Left lung (tissue), 10 donors: ENCODE results near the gene TRIM15. TPM values are rescaled to one million over a fixed set of nuclear protein-coding genes. Genes with fewer than 3 reads are reported as not detected.

Source experiments
- ATAC-seq: fragments of 200-7000 bp; cut with Tn5 transposase; one replicate; pipeline ENCODE4 v1.9.1; 2020; ENCODE audit warnings: moderate library complexity
- DNase-seq, 4 donors: peaks; one replicate each; pipeline ENCODE4 v3.0.0-alpha.2; 2013 to 2020
- H3K27ac ChIP-seq, 2 donors: fragments of 200-600 bp; sonication (generic) in 1 of 2; one replicate each; pipeline versions ENCODE4 v1.5.0 to v1.8.0; 2020 to 2021
- H3K27me3 ChIP-seq, 2 donors: fragments of 200-600 bp; sonication (generic) in 1 of 2; one replicate each; pipeline versions ENCODE4 v1.5.0 to v1.8.0; 2020 to 2021
- H3K36me3 ChIP-seq, 2 donors: fragments of 200-600 bp; sonication (generic) in 1 of 2; one replicate each; pipeline versions ENCODE4 v1.5.0 to v1.8.0; 2020 to 2021
- H3K4me1 ChIP-seq, 2 donors: fragments of 200-600 bp; one replicate each; pipeline ENCODE4 v1.8.0; 2021
- H3K4me3 ChIP-seq, 2 donors: fragments of 200-600 bp; sonication (generic) in 1 of 2; one replicate each; pipeline versions ENCODE4 v1.5.0 to v1.8.0; 2020 to 2021; ENCODE audit warnings: mild to moderate bottlenecking in 1 of 2
- H3K9me3 ChIP-seq, 2 donors: fragments of 200-600 bp; sonication (generic) in 1 of 2; one replicate each; pipeline versions ENCODE4 v1.5.0 to v1.8.0; 2020 to 2021
- intact Hi-C, 2 donors: fragments of 100-400 bp; cut with DNase I; formaldehyde crosslinking; loops; one replicate each; pipeline versions ENCODE4 v1.11.2 to v1.14.2; 2022
- polyA plus RNA-seq, 6 donors: library from polyadenylated mRNA; unstranded; fragments of 120-200 nt; gene quantifications; one replicate each; pipeline ENCODE4 v1.2.1, GENCODE V29; 2013; ENCODE audit not compliant: insufficient read length in 6 of 6
- total RNA-seq, 2 donors: library from RNA; stranded (reverse); fragmentation: NEBNext Ultra II Directional; extraction: Animal tissue kit (Norgen Biotek cat#: 25700); gene quantifications; one replicate each; pipeline ENCODE4 v1.2.1, GENCODE V29; 2021
- TF ChIP-seq, protein P1 (sequence below), 2 donors: fragments of 200-600 bp; sonication (generic) in 1 of 2; IDR thresholded peaks; one replicate each; pipeline versions ENCODE4 v1.5.0 to v1.8.0; 2021; ENCODE audit warnings: antibody characterized with exemption in 2 of 2
- donor health status: DM: no; HTN: yes; CAD: no.
- donor health status: DM: no; HTN: no; CAD: no.

The TRIM15 gene
- total and polyA plus RNA-seq, 8 donors: not detected

DNA sequence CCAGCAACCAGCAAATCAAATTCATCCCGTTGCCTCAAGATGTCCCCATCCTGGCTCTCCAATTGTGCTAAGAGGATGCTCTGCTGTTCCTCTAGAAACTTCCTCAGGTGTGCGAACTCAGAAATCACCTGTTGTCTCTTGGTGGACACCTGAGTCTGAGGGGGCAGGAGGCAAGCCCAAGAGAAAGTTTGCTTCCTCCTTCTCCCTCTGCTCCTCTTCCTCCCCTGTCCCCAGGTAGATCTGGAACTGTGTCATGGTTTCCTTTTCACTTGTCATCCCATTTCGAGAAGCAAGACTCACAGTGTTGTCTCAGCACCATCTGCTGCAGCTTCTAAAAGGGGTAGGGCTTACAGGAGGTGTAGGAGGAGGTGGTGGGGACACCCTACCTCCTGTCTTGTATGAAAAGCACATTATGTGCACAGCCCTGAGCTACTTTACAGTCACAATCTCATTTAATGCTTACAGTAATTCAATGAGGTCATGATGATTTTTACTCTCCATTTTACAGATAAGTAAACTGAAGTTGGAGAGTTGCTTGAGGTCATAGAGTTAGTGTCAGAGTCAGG lies 4.8 kb upstream of the TRIM15 start:
- TF ChIP-seq, protein P1, sequence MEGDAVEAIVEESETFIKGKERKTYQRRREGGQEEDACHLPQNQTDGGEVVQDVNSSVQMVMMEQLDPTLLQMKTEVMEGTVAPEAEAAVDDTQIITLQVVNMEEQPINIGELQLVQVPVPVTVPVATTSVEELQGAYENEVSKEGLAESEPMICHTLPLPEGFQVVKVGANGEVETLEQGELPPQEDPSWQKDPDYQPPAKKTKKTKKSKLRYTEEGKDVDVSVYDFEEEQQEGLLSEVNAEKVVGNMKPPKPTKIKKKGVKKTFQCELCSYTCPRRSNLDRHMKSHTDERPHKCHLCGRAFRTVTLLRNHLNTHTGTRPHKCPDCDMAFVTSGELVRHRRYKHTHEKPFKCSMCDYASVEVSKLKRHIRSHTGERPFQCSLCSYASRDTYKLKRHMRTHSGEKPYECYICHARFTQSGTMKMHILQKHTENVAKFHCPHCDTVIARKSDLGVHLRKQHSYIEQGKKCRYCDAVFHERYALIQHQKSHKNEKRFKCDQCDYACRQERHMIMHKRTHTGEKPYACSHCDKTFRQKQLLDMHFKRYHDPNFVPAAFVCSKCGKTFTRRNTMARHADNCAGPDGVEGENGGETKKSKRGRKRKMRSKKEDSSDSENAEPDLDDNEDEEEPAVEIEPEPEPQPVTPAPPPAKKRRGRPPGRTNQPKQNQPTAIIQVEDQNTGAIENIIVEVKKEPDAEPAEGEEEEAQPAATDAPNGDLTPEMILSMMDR (IDR thresholded peaks at IDR 0.05): no peak
- intact Hi-C loops: no loop called here

DNA sequence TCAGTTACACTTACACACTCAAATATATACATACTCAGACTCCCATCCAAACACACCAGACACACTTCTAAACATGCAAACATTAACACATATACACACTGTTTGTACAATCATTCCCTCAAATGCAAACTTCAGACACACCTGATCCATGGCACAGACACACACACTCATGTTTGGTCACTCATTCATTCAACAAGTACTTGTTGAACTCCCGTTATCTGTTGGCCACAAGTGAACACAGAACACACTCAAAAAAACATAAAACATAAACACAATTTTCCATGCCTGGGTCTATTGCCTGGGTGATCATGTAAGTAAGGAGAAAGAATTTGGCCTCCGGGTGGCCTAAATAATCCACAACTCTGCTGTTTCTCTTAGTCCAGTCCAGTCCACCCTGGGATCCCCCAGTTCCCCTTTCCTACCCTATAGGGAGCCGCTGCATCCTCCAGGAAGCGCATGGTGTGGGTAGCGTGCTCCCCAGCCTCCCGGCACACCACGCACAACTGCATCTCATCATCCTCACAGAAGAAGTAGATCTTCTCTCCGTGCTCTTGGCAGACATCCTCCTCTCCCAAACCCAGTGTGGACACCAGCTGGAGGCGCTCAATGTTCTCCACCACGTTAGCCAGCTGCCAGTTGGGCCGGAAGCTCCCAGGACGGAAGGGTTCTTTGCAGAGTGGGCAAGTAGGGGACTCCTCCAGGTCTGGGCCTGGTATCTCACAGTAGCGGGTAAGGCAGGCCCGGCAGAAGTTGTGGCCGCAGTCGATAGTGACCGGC lies 3.1 kb upstream of the TRIM15 start:
- no peaks in the 10 kb centered on the region for H3K36me3 ChIP-seq
- no peak overlapping the region for H3K27ac ChIP-seq
- ATAC-seq (no peak), DNase-seq (no peak)
- intact Hi-C loops: no loop called here
- peaks cover 0 to 9% of the 10 kb centered on the region in 2 donors for H3K27me3 ChIP-seq
- H3K9me3 ChIP-seq: no peaks in the 10 kb centered on the region
- H3K4me3 ChIP-seq: no peak overlapping the region
- peaks cover 0 to 5% of the 10 kb centered on the region in 2 donors for H3K4me1 ChIP-seq
- TF ChIP-seq, protein P1 (IDR thresholded peaks at IDR 0.05): no peak

More for the DNA sequence above, 4.8 kb upstream of the TRIM15 start:
- no peak for DNase-seq
- Histone ChIP-seq H3K4me3 (no peak overlapping the region), H3K27me3 (peaks cover 0 to 6% of the 10 kb centered on the region in 2 donors), H3K9me3 (no peaks in the 10 kb centered on the region), H3K4me1 (peaks cover 0 to 5% of the 10 kb centered on the region in 2 donors), H3K36me3 (no peaks in the 10 kb centered on the region), H3K27ac (no peak overlapping the region)
- no peak for ATAC-seq

DNA sequence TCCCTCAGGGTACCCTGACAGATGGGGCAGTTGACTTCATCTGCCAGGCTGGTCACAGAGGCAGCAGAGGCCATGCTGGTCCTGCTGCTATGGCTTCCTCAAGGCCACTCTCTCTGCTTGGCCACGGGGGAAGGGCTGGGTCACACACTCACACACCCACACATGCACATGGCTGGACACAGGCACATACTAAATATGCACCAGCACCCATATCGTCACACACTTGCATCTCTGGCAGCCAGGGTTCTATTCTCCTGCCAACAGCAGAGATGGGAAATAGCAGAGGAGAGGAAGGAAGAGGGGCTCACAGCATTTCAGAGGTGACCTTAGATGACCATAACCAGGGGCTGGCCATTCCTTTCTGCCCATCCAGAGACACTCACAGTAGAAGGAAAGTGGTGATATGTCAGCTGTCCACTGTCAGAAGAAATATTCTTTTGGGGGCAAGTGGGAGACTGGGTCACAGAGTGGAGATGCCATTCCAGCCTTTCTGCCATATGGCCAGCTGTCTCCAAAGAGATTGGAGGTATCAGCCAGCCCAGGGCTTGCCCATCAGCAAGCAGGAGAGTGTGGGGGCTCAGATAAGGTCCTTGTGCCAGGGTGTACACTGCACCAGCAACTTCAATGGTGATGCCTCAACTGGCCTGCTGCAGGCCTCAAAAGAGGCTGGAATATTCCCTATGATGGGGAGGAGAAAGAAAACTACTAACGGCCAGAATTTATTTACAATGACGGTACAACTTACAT lies 2.4 kb upstream of the TRIM15 start, which contains the start of gene TRIM10:
Gene TRIM10, minus strand, starts transcription at position 427 of the 747 bp plus-strand sequence. Its CDS starts 353 bp downstream, at position 74.
- Histone ChIP-seq H3K4me1 (peaks cover 0 to 5% of the 10 kb centered on the region in 2 donors), H3K27ac (no peak within 1 kb of the TSS), H3K36me3 (no peaks in the 10 kb centered on the region), H3K27me3 (peaks cover 0 to 9% of the 10 kb centered on the region in 2 donors), H3K4me3 (no peak within 1 kb of the TSS), H3K9me3 (no peaks in the 10 kb centered on the region)
- intact Hi-C loops: no loop called here
- TF ChIP-seq, protein P1 (IDR thresholded peaks at IDR 0.05): no peak
- ATAC-seq (no peak), DNase-seq (no peak)

DNA sequence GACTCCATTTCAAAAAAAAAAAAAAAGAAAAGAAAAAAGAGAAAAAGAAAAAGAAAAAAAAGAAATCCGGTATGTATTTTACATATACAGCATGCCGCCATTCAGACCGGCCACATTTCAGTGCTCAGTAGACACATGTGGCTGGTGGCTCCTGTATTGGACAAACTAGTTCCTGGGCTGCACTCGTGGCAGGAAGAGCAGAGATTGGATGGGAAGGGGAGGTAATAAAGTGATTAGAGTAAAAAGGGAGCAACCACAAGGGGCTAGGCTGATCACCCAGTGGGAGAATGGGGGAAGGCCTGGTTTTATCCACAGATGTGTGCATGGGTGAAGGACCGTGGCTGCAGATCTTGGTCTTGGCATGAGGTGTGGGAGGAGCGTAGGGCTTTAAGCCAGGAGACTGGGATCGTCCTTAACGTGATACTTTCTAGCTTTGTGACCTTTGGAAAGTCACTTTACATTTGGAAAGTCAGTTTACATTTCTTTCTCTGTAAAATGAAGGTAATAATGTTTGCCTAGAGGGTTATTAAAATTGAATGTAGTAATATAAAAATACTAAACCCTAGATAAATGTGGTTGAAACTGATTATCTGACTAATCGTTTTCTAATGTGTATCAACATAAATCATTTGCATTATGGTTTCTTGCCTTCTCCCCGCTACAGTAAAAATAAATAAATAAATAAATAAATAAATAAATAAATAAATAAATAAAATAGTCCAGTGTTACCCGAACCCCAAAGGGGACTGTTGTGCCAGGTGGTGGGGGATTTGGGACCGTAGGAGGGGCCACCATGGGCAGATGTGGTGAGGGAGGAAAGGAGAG lies 869 bp upstream of the TRIM15 start:
- Histone ChIP-seq H3K4me1 (no peaks in the 10 kb centered on the region), H3K9me3 (no peaks in the 10 kb centered on the region), H3K27me3 (peaks cover 0 to 9% of the 10 kb centered on the region in 2 donors), H3K36me3 (no peaks in the 10 kb centered on the region), H3K27ac (no peak overlapping the region), H3K4me3 (no peak overlapping the region)
- no peak for ATAC-seq
- no peak for DNase-seq
- intact Hi-C loops: no loop called here
- TF ChIP-seq, protein P1 (IDR thresholded peaks at IDR 0.05): no peak
